HepG2 (cell line): ENCODE results near the gene NAA38. TPM values are rescaled to one million over a fixed set of nuclear protein-coding genes. Genes with fewer than 3 reads are reported as not detected.

Experiments used
- ATAC-seq: fragments of 200-7000 bp; cut with Tn5 transposase; 3 replicates; pipeline ENCODE4 v1.9.1; 2020; ENCODE audit warnings: mild to moderate bottlenecking, moderate library complexity
- BruUV-seq: library from RNA; stranded (reverse); fragments of 400-500 nt; replicated peaks from 2 replicates; lab custom pipeline; 2021; lab: Mats Ljungman, UMichigan
- CTCF ChIA-PET: fragments of 300-600 bp; formaldehyde crosslinking; extraction: SDS; loops from one replicate; lab custom pipeline; 2021; ENCODE audit warnings: low total read pairs, inconsistent platforms, low intra/inter-chr PET ratio; lab: Yijun Ruan, JAX
- POLR2A ChIA-PET: fragments of 350-600 bp; sonication (Branson Sonifier 250); formaldehyde crosslinking; loops from one replicate; lab custom pipeline; 2020; ENCODE audit warnings: antibody characterized with exemption, inconsistent platforms; lab: Yijun Ruan, JAX
- DNase-seq: peaks from one replicate; pipeline ENCODE4 v3.0.0-alpha.2; 2015; ENCODE audit warnings: low spot score
- FAIRE-seq: peaks from 3 replicates; lab custom pipeline; 2011; peaks lifted over from hg19 to GRCh38; lab: Jason Lieb, UNC
- H2AFZ ChIP-seq: one replicate; pipeline ENCODE4 v1.6.1; 2011; ENCODE audit warnings: low read length, inconsistent platforms
- H3K27ac ChIP-seq: fragments of 300-600 bp; 3 replicates; pipeline ENCODE4 v1.8.0; 2011; ENCODE audit warnings: mixed run types, mild to moderate bottlenecking, mixed read lengths, low read length, inconsistent platforms; ENCODE audit not compliant: insufficient read depth; ENCODE audit errors: extremely low read length
- H3K27me3 ChIP-seq, 2 experiments: fragments of 200-600 bp in 1 of 2; 2 replicates in 1 of 2; 3 replicates in 1 of 2; pipeline versions ENCODE4 v1.6.0 to v1.8.0; 2011; ENCODE audit warnings: low read length in 2 of 2, mild to moderate bottlenecking in 2 of 2, moderate library complexity in 2 of 2, inconsistent platforms in 1 of 2; ENCODE audit not compliant: insufficient read depth in 2 of 2, control insufficient read depth in 1 of 2
- H3K36me3 ChIP-seq, 2 experiments: fragments of 200-600 bp in 1 of 2; replicated peaks in 1 of 2; 2 replicates in 1 of 2; 3 replicates in 1 of 2; pipeline versions ENCODE4 v1.5.1 to v1.8.0; 2011; ENCODE audit warnings: low read length in 2 of 2, inconsistent platforms in 1 of 2; ENCODE audit not compliant: insufficient read depth in 2 of 2, control insufficient read depth in 1 of 2
- H3K4me1 ChIP-seq: 2 replicates; pipeline ENCODE4 v1.5.1; 2012; ENCODE audit warnings: low read length, inconsistent platforms; ENCODE audit not compliant: insufficient read depth
- H3K4me2 ChIP-seq: 2 replicates; pipeline ENCODE4 v1.6.0; 2011; ENCODE audit warnings: low read depth, low read length, inconsistent platforms
- H3K4me3 ChIP-seq, 3 experiments: fragments of 200-600 bp in 1 of 3; sonication (generic), shearing (Covaris generic) in 1 of 3; replicated peaks in 1 of 3; 2 replicates each; pipeline ENCODE4 v1.5.1; 2011 to 2016; ENCODE audit warnings: low read length in 3 of 3, inconsistent platforms in 2 of 3, low read depth in 2 of 3, mild to moderate bottlenecking in 2 of 3, control low read depth in 1 of 3, mixed read lengths in 1 of 3; ENCODE audit not compliant: insufficient read depth in 1 of 3
- H3K79me2 ChIP-seq: one replicate; pipeline ENCODE4 v1.6.1; 2011; ENCODE audit warnings: low read length, inconsistent platforms; ENCODE audit not compliant: insufficient read depth
- H3K9ac ChIP-seq: 2 replicates; pipeline ENCODE4 v1.6.0; 2011; ENCODE audit warnings: mild to moderate bottlenecking, low read depth, low read length, inconsistent platforms; ENCODE audit not compliant: insufficient read depth
- H3K9me3 ChIP-seq: 2 replicates; pipeline ENCODE4 v1.5.1; 2012; ENCODE audit warnings: mild to moderate bottlenecking, low read length
- H4K20me1 ChIP-seq: 2 replicates; pipeline ENCODE4 v1.6.0; 2011; ENCODE audit warnings: inconsistent platforms, mild to moderate bottlenecking, low read length, moderate library complexity; ENCODE audit not compliant: insufficient read depth
- ASH2L ChIP-seq: fragments of 300-600, 200-600 bp; sonication (generic); IDR thresholded peaks from 2 replicates; pipeline ENCODE4 v1.7.0; 2017; ENCODE audit warnings: low read depth, mild to moderate bottlenecking, moderate library complexity, mixed read lengths, low read length; ENCODE audit not compliant: insufficient read length
- ATF3 ChIP-seq: sonication (generic); formaldehyde crosslinking; IDR thresholded peaks from 2 replicates; pipeline ENCODE4 v1.4.0; 2020; ENCODE audit warnings: missing genetic modification reagents
- CCAR2 ChIP-seq: fragments of 200-400 bp; formaldehyde crosslinking; optimal IDR thresholded peaks from 2 replicates; pipeline ENCODE3; 2018; ENCODE audit warnings: low read depth, mild to moderate bottlenecking, low read length, moderate library complexity
- CTCF ChIP-seq: sonication (generic); formaldehyde crosslinking; IDR thresholded peaks from 2 replicates; pipeline ENCODE4 v1.5.0; 2020; ENCODE audit warnings: mild to moderate bottlenecking, missing genetic modification reagents, moderate library complexity
- DR1 ChIP-seq: sonication (generic); formaldehyde crosslinking; IDR thresholded peaks from 2 replicates; pipeline ENCODE4 v1.8.0; 2021; ENCODE audit warnings: mild to moderate bottlenecking, missing genetic modification reagents, inconsistent platforms
- HDAC1 ChIP-seq: sonication (generic); formaldehyde crosslinking; IDR thresholded peaks from 2 replicates; pipeline ENCODE4 v1.5.1; 2020; ENCODE audit warnings: mild to moderate bottlenecking, missing genetic modification reagents
- LCORL ChIP-seq, 2 experiments: fragments of 450-650 bp in 1 of 2; sonication (generic) in 1 of 2; formaldehyde crosslinking in 1 of 2; IDR thresholded peaks; 2 replicates each; pipeline versions ENCODE4 v1.5.0 to v1.6.1; 2017 to 2020; ENCODE audit warnings: antibody characterized with exemption in 1 of 2, missing genetic modification reagents in 1 of 2
- MAZ ChIP-seq, 2 experiments: sonication (generic) in 1 of 2; formaldehyde crosslinking in 1 of 2; IDR thresholded peaks; 2 replicates each; pipeline versions ENCODE4 v1.5.0 to v1.6.1; 2012 to 2020; ENCODE audit warnings: low read depth in 2 of 2, mild to moderate bottlenecking in 2 of 2, borderline replicate concordance in 1 of 2, improper control_type of control experiment in 1 of 2, low read length in 1 of 2, missing genetic modification reagents in 1 of 2, moderate library complexity in 1 of 2
- SALL1 ChIP-seq: sonication (generic); formaldehyde crosslinking; IDR thresholded peaks from 2 replicates; pipeline ENCODE4 v1.8.0; 2022; ENCODE audit warnings: mild to moderate bottlenecking, missing genetic modification reagents
- SRSF9 ChIP-seq: fragments of 200-400 bp; formaldehyde crosslinking; IDR thresholded peaks from 2 replicates; pipeline ENCODE4 v1.6.1; 2018; ENCODE audit warnings: borderline replicate concordance, mild to moderate bottlenecking, low read depth, low read length; ENCODE audit not compliant: insufficient read depth, poor library complexity, severe bottlenecking
- ZNF687 ChIP-seq: sonication (generic); formaldehyde crosslinking; IDR thresholded peaks from 2 replicates; pipeline ENCODE4 v1.5.1; 2020; ENCODE audit warnings: mild to moderate bottlenecking, missing genetic modification reagents, moderate library complexity
- ZNF788 ChIP-seq: sonication (generic); formaldehyde crosslinking; IDR thresholded peaks from 2 replicates; pipeline ENCODE4 v1.5.0; 2020; ENCODE audit warnings: mild to moderate bottlenecking, missing genetic modification reagents, borderline replicate concordance
- WGBS: methylation state at CpG from one replicate; pipeline ENCODE4 v1.1.6; 2017; ENCODE audit warnings: low lambda C conversion rate; 5-methylcytosine and 5-hydroxymethylcytosine counted together
- in situ Hi-C: cut with HindIII; loops from 2 replicates; pipeline ENCODE4 v1.10.0; 2017; ENCODE audit warnings: low pct_unique_long_range_greater_than_20kb; ENCODE audit not compliant: extremely low pct_ligation_motif_present
- intact Hi-C: fragments of 100-400 bp; cut with micrococcal nuclease; formaldehyde crosslinking; loops from one replicate; pipeline ENCODE4 v1.10.0; 2022; ENCODE audit not compliant: unreplicated experiment
- polyA plus RNA-seq, 8 experiments: library from polyadenylated mRNA; depleted of rRNA in 3 of 8; stranded (reverse) in 7 of 8; unstranded in 1 of 8; fragments of >200 nt; fragmentation: Illumina TruSeq in 4 of 8; extraction: Trizol in 4 of 8; gene quantifications; 2 replicates each; pipeline versions ENCODE4 v1.2.1 to v1.2.3, GENCODE V29; 2011 to 2016; ENCODE audit warnings: low read depth in 4 of 8, missing spikeins in 1 of 8, mixed read lengths in 1 of 8; ENCODE audit not compliant: insufficient read depth in 1 of 8
- total RNA-seq, 5 experiments: library from RNA; depleted of rRNA; stranded (reverse); fragments of >200 nt; fragmentation: Illumina TruSeq; extraction: Trizol; gene quantifications; 2 replicates each; pipeline ENCODE4 v1.2.3, GENCODE V29; 2016; ENCODE audit warnings: low read depth in 1 of 5

NAA38 gene
- total and polyA plus RNA-seq, 2 of the 13 experiments (the other 11 are each of a cell fraction or from before 2014, with no cell fraction given): 46.9 to 91.6 TPM

GRCh38 chr17:7886227-7887037 is 29.1 kb upstream of the NAA38 start:
- H3K27me3 ChIP-seq: peaks cover 1 to 19% of the 10 kb centered on the region in 2 experiments; a peak in 2 of 5 replicates
- peak overlapping the region; percentile 92 for H3K4me2 ChIP-seq
- peak overlapping the region; percentile 54 for H2AFZ ChIP-seq
- intact Hi-C loops: loop anchor here (1.0 kb wide), 1 partner anchor 23 kb away; no protein-coding TSS in a partner anchor
- no peaks in the 10 kb centered on the region for H3K9me3 ChIP-seq
- POLR2A ChIA-PET: interaction anchor here (0.7 to 1.7 kb wide), 4 partner anchors 18 to 53 kb away, joined by 3 to 6 read pairs (median 4); partner anchors contain the start of genes KDM6B and NAA38
- FAIRE-seq: no peak
- peak overlapping the region; percentile 55; the same call in 1 of the 2 replicates for H3K9ac ChIP-seq
- in situ Hi-C loops: no loop called here
- BruUV-seq: no TSS peak
- no peaks in the 10 kb centered on the region for H4K20me1 ChIP-seq
- DNase-seq: no peak
- H3K4me1 ChIP-seq: peaks cover 48% of the 10 kb centered on the region
- peak overlapping the region; percentile 48 for H3K27ac ChIP-seq
- WGBS: 2% methylated on average over 22 of the region's 30 CpGs
- TF ChIP-seq ZNF687 (CRISPR knock-in tag): peak; percentile 41; the same call in 1 of the 2 replicates
- TF ChIP-seq ATF3: peak; percentile 17; the same call in 1 of the 2 replicates
- TF ChIP-seq SRSF9: no peak
- TF ChIP-seq HDAC1 (CRISPR knock-in tag): 0 out of 2 replicates have a peak, but pooled peaks have one; percentile 0
- peak; percentile 1; the same call in 1 of the 2 replicates for TF ChIP-seq CTCF (CRISPR knock-in tag)
- TF ChIP-seq ZNF788: no peak
- no peak for TF ChIP-seq MAZ (IDR thresholded peaks at IDR 0.05; ENCODE audit: borderline replicate concordance, low read depth, low read length)
- 0 out of 2 replicates have a peak, but pooled peaks have one; percentile 28 for TF ChIP-seq MAZ (CRISPR knock-in tag; IDR thresholded peaks at IDR 0.05; ENCODE audit: low read depth)
- TF ChIP-seq LCORL (IDR thresholded peaks at IDR 0.05): no peak
- 0 out of 2 replicates have a peak, but pooled peaks have one; percentile 26 for TF ChIP-seq LCORL (CRISPR knock-in tag; IDR thresholded peaks at IDR 0.05)
- peak; percentile 3 for TF ChIP-seq ASH2L
- TF ChIP-seq DR1 (CRISPR knock-in tag): no peak
- TF ChIP-seq SALL1 (CRISPR knock-in tag): no peak
- TF ChIP-seq CCAR2: no peak
- H3K79me2 ChIP-seq: no peaks in the 10 kb centered on the region
- CTCF ChIA-PET: no interaction called here
- no peaks in the 10 kb centered on the region for H3K36me3 ChIP-seq
- H3K4me3 ChIP-seq: peak overlapping the region; percentile 45 to 76 (median 68)
- peak; percentile 22 for ATAC-seq
